Breast epithelium (tissue), 3 donors: ENCODE measurements around the gene SFI1.

Experiments used
- POLR2A ChIP-seq: fragments of 450-650 bp; IDR thresholded peaks from one replicate; pipeline ENCODE4 v1.6.1; 2016; ENCODE audit warnings: antibody characterized with exemption, mild to moderate bottlenecking, moderate library complexity
- TF ChIP-seq, protein P1 (sequence below), 3 donors: fragments of 450-650 bp; IDR thresholded peaks; one replicate each; pipeline ENCODE4 v1.5.1; 2016 to 2017; ENCODE audit warnings: antibody characterized with exemption in 3 of 3, mild to moderate bottlenecking in 3 of 3, moderate library complexity in 3 of 3

- no peak for TF ChIP-seq POLR2A
- TF ChIP-seq, protein P1, sequence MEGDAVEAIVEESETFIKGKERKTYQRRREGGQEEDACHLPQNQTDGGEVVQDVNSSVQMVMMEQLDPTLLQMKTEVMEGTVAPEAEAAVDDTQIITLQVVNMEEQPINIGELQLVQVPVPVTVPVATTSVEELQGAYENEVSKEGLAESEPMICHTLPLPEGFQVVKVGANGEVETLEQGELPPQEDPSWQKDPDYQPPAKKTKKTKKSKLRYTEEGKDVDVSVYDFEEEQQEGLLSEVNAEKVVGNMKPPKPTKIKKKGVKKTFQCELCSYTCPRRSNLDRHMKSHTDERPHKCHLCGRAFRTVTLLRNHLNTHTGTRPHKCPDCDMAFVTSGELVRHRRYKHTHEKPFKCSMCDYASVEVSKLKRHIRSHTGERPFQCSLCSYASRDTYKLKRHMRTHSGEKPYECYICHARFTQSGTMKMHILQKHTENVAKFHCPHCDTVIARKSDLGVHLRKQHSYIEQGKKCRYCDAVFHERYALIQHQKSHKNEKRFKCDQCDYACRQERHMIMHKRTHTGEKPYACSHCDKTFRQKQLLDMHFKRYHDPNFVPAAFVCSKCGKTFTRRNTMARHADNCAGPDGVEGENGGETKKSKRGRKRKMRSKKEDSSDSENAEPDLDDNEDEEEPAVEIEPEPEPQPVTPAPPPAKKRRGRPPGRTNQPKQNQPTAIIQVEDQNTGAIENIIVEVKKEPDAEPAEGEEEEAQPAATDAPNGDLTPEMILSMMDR (IDR thresholded peaks at IDR 0.05), result no peak
Measured at GRCh38 chr22:31569126-31569525, 72.8 kb downstream of the SFI1 start.
